ENCODE data around the gene FNTB. TPM values are rescaled to one million over a fixed set of nuclear protein-coding genes. Genes with fewer than 3 reads are reported as not detected.
A peak's percentile ranks its signal among the peaks of the same experiment; 100 is the strongest.

The FNTB gene
- total and polyA plus RNA-seq, 12 donors, result 12.2 to 27.2 (median 22.3) TPM

- no peak for DNase-seq
- TF ChIP-seq CTCF (IDR thresholded peaks at IDR 0.05), result no peak
- TF ChIP-seq POLR2A (IDR thresholded peaks at IDR 0.05), result no peak
- WGBS, 4 donors, result 19 to 23% (median 20%) methylated on average over 6 of the region's 6 CpGs
- Histone ChIP-seq H3K9me3 (replicated peaks in 1 of 3) (no peaks in the 10 kb centered on the region), H3K36me3 (replicated peaks in 1 of 2) (no peaks in the 10 kb centered on the region), H3K27ac (peak overlapping the region in 3 of 5 donors; percentile 41 to 95 (median 91)), H3K27me3 (no peaks in the 10 kb centered on the region), H3K4me1 (replicated peaks in 1 of 2) (peaks cover 32 to 53% of the 10 kb centered on the region in 2 donors), H3K4me3 (peak overlapping the region in 2 of 4 donors; percentile 85 to 94)
- intact Hi-C loops (cut with DNase I), result no loop called here
Measured at GRCh38 chr14:65100922-65101541, 114.3 kb downstream of the FNTB start.

DNA sequence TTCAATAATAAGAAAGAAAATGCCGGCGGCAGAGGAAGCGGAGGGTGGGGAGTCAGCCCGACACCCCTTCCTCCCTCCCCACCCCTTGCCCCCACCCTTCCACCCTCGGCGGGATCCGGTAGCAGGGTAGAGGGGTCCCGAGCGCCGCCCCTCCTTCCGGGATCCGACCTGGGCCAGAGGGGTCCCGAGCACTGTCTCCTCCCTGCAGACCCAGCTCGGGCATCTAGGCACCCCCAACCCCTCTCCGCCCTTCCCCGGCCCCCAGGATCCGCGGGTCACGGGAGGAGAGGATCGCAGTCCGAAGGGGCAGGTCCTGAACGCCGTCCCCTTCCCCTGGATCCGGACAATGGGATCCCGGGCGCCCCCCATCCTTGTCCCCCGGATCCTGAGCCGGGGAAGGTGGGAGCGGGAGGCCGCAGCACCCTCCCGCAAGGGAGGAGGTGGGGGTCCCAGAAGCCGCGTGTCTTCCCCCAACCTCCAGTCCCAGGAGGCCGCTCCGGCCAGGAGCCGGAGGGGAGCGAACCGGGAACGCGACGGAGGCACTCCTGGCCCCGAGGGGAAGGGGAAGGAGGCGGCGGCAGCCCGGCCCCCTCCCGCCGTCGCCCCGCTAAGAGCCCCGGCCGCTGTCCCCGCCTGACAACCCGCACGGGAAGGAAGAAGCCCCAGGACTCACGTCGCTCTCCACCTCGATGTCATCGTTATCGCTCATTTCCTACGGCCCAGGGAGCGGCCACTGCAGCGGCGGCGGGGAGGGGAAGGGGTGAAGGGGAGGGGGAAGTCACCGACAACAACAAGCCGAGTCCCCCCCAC lies 115.1 kb downstream of the FNTB start:
- WGBS, 4 donors, result 0 to 2% (median 0%) methylated on average over 17 to 63 of the region's 66 CpGs
- Histone ChIP-seq H3K4me3 (peak overlapping the region; percentile 52 to 94 (median 78)), H3K4me1 (replicated peaks in 1 of 2) (peaks cover 24 to 45% of the 10 kb centered on the region in 2 donors), H3K36me3 (replicated peaks in 1 of 2) (no peaks in the 10 kb centered on the region), H3K9me3 (replicated peaks in 1 of 3) (no peaks in the 10 kb centered on the region), H3K27me3 (no peaks in the 10 kb centered on the region), H3K27ac (peak overlapping the region; percentile 63 to 95 (median 91))
- peak in 6 of 7 donors; percentile 23 to 55 (median 34) for DNase-seq
- TF ChIP-seq POLR2A (IDR thresholded peaks at IDR 0.05) (no peak), CTCF (IDR thresholded peaks at IDR 0.05) (no peak)
- intact Hi-C loops (cut with DNase I), result no loop called here

DNA sequence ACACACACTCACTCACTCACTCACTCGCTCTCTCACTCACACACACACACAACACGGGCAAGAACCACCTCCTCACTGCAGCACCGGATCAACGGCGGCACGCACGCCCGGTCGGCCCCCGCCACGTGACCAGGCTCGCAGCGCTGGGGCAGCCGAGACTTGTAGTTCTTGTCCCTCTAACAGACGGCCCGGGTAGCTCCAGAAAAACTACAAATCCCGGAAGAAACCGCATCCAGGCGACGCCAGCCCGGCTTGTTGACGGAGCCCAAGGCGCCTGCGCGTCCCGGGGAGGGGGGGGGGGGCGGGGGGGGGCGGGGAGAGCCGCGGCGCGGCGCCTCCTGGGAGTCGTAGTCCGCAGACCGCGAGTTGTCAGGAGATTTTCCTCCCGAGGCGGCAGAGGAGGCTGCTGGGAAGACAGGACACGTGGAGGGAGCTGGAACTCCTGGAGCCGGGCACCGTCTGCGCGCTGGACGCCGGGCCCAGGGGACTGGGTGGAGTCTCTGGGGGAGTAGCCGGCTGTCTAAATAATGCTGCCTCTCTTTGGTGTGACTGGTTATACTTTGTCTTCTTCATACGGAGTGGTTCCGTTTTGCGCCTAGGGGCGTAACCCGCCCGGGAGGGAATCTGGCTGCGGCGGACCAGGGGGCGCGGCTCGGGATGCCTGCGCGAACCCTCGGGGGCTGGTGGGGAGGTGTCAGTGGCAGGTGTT lies 115.9 kb downstream of the FNTB start, which contains the start of gene MAX:
Gene MAX (minus strand): TSS at position 77 of the 709 bp plus-strand sequence. CDS start 178 bp downstream, outside the sequence.
- WGBS, 4 donors, result 0 to 3% (median 1%) methylated on average over 27 to 60 of the region's 61 CpGs; no CpG with 5 or more reads in 1 of the 4 donors
- intact Hi-C loops (cut with DNase I), result no loop called here
- H3K27ac ChIP-seq, result peak within 1 kb of the TSS; percentile 63 to 95 (median 91)
- no peaks in the 10 kb centered on the region for H3K27me3 ChIP-seq
- peak; percentile 97 to 99 (median 99) for DNase-seq
- peak in 1 of 6 experiments; percentile 14 for TF ChIP-seq CTCF (IDR thresholded peaks at IDR 0.05)
- TF ChIP-seq POLR2A (IDR thresholded peaks at IDR 0.05), result peak in 1 of 2 donors; percentile 91
- no peaks in the 10 kb centered on the region for H3K9me3 ChIP-seq (replicated peaks in 1 of 3)
- peaks cover 18 to 38% of the 10 kb centered on the region in 2 donors for H3K4me1 ChIP-seq (replicated peaks in 1 of 2)
- peak within 1 kb of the TSS; percentile 52 to 94 (median 88) for H3K4me3 ChIP-seq
- H3K36me3 ChIP-seq (replicated peaks in 1 of 2), result no peaks in the 10 kb centered on the region
